T follicular helper cell (primary cell): ENCODE results near the gene PXMP2.
"Not testable (repeated sequence)": the region's sequence is repeated elsewhere in the genome, so short reads cannot be mapped to it uniquely, and the experiment has no call there.

Experiments
- DNase-seq: peaks from one replicate; pipeline ENCODE4 v3.0.0-alpha.2; 2020; ENCODE audit warnings: low read depth

The PXMP2 gene

GRCh38 chr12:132660052-132660451 lies 27.3 kb upstream of the PXMP2 start:
- DNase-seq: no peak

DNA sequence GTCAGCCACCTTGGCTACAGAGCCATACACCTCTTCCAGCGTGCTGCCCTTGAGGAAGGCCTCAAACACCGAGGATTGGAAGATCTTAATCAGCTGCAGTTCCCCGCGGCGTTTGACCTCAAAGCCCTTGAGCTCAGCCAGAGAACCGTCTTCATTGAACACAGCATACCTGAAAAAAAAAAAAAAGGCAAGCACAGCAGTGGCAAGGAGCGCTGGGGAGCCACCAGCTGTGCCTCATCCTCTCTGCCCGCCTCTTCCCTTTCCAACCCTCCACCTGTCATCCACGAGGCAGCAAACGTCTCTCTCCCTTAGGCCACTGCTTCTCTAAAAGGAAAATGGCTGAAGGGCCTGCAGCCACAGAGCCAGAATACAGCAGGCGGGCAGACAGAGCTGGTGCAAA lies 26.4 kb upstream of the PXMP2 start:
- no peak for DNase-seq

GRCh38 chr12:132661972-132662371 lies 25.4 kb upstream of the PXMP2 start:
- DNase-seq: no peak

DNA sequence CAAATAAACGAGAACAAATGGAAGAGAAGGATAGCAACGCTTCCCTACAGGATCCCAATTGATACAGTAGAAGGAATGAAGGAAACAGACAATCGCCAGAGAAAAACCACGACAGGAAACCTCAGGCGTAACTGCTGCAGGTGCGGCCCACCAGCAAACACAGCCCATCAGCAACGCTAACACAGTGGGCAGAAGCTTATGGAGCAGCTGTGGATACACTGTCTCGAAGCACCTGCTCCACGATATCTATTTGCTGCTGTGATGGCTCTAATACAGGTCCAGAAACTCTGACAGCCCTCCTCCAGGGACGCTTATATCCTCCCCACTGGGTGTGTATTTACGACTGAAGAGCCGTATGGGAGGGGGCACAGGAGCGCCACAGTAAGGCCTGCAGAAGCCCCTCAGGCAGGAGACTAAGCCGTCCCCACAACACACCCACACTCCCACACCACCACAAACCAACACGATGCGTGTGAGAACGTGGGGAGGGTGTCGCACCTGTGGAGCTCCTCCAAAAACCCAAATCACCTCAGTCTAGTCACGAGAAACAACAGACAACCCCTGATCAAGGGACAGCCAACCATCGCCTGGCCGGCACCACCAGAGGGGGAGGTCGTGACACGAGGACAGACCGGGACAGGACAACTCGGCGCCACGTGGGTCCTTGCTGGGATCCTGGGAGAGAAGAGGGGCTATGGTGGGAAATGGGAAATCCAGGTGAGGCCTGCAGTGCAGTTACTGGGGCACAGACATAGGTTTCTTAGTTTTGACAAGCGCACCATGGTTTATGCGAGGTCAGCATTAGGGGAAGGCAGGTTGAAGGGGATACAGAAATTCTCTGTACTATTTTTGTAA lies 24.3 kb upstream of the PXMP2 start:
- no peak for DNase-seq

- DNase-seq: no peak
Observed at GRCh38 chr12:132664206-132665148, 22.9 kb upstream of the PXMP2 start.

DNA sequence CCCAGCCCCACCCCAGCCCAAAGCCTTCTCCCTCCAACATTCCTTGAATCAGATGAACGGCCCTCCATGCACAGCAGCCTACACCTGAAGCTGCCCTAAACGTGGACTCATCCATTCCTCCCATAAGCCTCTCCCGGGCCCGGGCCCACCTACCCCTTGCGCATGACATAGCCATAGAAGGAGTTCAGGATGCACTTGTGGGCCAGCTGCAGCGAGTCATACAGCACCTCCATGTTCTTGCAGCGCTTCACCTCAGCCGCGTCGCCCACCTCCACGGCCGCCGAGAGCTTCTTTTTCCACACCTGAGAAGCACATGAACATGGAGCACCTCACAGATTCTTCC lies 22.3 kb upstream of the PXMP2 start:
- no peak for DNase-seq

GRCh38 chr12:132665794-132666193 lies 21.6 kb upstream of the PXMP2 start:
- DNase-seq: no peak

- no peak for DNase-seq
Observed at GRCh38 chr12:132668191-132669088, 18.9 kb upstream of the PXMP2 start.

GRCh38 chr12:132669166-132669879 lies 18.1 kb upstream of the PXMP2 start:
- DNase-seq: no peak

DNA sequence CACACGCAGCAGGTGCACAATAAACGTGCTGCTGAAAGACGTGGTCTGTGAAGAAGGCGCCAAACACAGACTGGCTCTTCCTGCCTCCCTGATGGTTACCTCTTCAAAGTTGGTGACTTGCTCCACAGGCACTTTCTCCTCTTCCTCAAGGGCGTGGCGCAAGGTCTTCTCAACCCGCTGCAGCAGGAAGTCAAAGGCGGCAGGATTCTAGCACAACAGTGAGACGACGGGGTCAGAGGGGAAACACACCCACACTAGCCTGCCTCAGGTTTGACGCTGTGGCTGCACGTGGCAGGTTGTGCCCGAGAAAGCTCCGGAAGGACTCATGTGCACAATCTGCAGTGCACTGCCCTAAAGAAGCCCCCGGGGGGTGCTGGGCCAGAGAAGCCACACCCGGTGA lies 15.3 kb upstream of the PXMP2 start:
- no peak for DNase-seq

GRCh38 chr12:132672678-132673077 lies 14.7 kb upstream of the PXMP2 start:
- no peak for DNase-seq

DNA sequence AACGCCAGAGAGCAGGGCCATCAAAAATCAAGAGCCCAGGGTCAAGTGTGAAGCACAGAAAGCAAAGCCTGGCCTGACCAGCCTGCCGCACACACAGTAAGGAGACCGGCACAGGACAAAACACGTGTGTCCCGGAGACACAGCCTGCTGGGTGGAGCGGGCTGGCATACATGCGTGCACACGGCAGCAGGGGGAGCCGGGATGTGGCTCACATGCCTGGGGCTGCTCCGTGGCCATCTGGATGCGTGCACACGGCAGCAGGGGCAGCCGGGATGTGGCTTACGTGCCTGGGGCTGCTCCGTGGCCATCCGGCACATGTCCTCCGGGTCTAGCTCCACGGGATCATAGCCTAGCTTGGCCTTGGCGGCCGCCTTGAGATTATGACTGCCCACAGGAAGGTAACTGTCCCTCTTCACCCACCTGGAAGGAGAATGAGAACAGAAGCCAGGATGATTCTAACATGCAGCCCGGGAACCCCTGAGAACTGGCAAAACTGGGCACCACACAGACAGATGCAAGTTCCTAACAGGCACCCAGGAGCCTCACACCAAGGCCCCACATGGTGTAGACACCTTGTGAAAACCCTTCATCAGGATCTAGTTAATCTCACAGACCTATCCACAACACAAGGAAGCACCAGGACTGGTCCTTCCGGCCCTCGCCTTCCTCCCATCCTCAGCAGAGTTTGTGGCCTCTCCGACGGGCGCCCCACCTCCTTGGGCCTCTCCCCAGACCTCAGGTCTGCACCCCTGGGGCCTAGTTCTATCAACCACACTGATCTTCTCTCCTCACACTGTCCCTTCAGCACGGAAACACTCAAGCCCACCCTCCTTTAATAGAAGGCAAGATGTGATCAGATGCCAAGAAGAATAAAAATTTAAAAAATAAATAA lies 13.9 kb upstream of the PXMP2 start:
- DNase-seq: no peak

DNA sequence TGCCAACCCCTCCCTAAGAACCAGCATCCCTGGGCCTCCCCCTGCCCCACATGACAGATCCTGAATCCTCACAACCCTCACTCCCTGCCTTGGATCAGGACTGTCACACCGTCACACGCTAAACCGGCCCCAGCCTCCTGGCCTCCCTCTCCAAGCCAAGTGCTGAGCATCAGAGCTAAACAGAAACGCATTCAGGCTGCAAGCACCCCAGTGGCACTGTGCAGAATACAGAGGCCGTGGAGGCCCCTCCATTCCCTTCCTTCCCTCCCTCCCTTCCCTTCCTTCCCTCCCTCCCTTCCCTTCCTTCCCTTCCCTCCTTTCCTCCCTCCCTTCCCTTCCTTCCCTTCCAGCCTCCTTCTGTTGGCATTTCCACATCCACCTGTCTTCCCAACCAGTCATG lies 12.8 kb upstream of the PXMP2 start:
- no peak for DNase-seq

GRCh38 chr12:132675757-132676432 lies 11.5 kb upstream of the PXMP2 start:
- DNase-seq: no peak

GRCh38 chr12:132677492-132677891 lies 9.9 kb upstream of the PXMP2 start:
- no peak for DNase-seq

GRCh38 chr12:132685400-132685799 lies 2.0 kb upstream of the PXMP2 start:
- no peak for DNase-seq

GRCh38 chr12:132686825-132687210 lies 569 bp upstream of the PXMP2 start:
- DNase-seq: no peak

GRCh38 chr12:132689227-132689626 lies 1.8 kb downstream of the PXMP2 start:
- no peak for DNase-seq

DNA sequence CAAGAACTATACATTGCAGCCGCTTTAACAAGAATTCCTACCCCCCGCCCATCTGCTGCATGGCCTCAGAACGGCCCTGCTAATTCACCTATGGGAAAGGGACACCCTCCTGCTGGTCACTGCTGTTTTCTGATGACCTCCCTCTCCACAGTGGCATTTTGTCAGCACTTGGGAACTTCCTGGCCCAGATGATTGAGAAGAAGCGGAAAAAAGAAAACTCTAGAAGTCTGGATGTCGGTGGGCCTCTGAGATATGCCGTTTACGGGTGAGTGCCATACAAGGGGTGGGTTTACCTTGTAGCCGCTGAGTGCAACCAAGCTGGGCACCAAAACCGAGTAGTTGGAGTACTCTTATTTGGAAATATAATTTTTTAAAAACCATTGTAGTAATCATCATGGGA lies 2.7 kb downstream of the PXMP2 start:
- DNase-seq: no peak

GRCh38 chr12:132692030-132692429 lies 4.6 kb downstream of the PXMP2 start:
- not testable (repeated sequence) for DNase-seq
